ENCODE data around the gene CREB3L1. TPM values are rescaled to one million over a fixed set of nuclear protein-coding genes. Genes with fewer than 3 reads are reported as not detected.

The CREB3L1 gene
- polyA plus RNA-seq, 1 experiment, result 24.2 TPM

GRCh38 chr11:46345881-46346484 lies 68.5 kb downstream of the CREB3L1 start:
- CTCF ChIA-PET, result interaction anchor here (1.1 kb wide), 1 partner anchor 15 kb away, joined by 3 read pairs; no protein-coding TSS in a partner anchor
- POLR2A ChIA-PET, result no interaction called here
- no peak overlapping the region for H3K4me3 ChIP-seq (ENCODE audit: low read depth, low read length)
- H3K27ac ChIP-seq (ENCODE audit: low read depth, low read length), result no peak overlapping the region
- no peak for TF ChIP-seq CTCF (IDR thresholded peaks at IDR 0.05; ENCODE audit: low read depth, low read length)
- H3K9me3 ChIP-seq (ENCODE audit: control insufficient read depth, insufficient read depth, low read length), result no peaks in the 10 kb centered on the region; the same call in 1 of the 2 replicates
- H3K27me3 ChIP-seq (ENCODE audit: control insufficient read depth, insufficient read depth, low read length), result peaks cover 2% of the 10 kb centered on the region
- no peak for DNase-seq (ENCODE audit: low read depth, low spot score)

- Histone ChIP-seq H3K9me3 (ENCODE audit: control insufficient read depth, insufficient read depth, low read length) (no peaks in the 10 kb centered on the region; the same call in 1 of the 2 replicates), H3K4me3 (ENCODE audit: low read depth, low read length) (peak within 1 kb of the TSS; percentile 90), H3K27ac (ENCODE audit: low read depth, low read length) (no peak within 1 kb of the TSS), H3K27me3 (ENCODE audit: control insufficient read depth, insufficient read depth, low read length) (no peaks in the 10 kb centered on the region)
- peak; percentile 49 for TF ChIP-seq CTCF (IDR thresholded peaks at IDR 0.05; ENCODE audit: low read depth, low read length)
- POLR2A ChIA-PET, result interaction anchor here (1.0 kb wide), 1 partner anchor 45 kb away, joined by 3 read pairs; no protein-coding TSS in a partner anchor
- DNase-seq (ENCODE audit: low read depth, low spot score), result no peak
- CTCF ChIA-PET, result interaction anchor here (0.6 to 2.3 kb wide), 5 partner anchors 8 to 32 kb away, joined by 3 to 11 read pairs (median 4); no protein-coding TSS in a partner anchor
Observed at GRCh38 chr11:46346886-46347636, 69.6 kb downstream of the CREB3L1 start, which contains the start of gene DGKZ. TSS of gene DGKZ (plus strand) at chr11:46347463. CDS start at chr11:46347660, 197 bp downstream.

GRCh38 chr11:46347637-46348311 lies 70.3 kb downstream of the CREB3L1 start:
- no peak overlapping the region for H3K27ac ChIP-seq (ENCODE audit: low read depth, low read length)
- POLR2A ChIA-PET, result interaction anchor here (1.0 to 1.1 kb wide), 2 partner anchors 17 to 44 kb away, joined by 3 to 4 read pairs; no protein-coding TSS in a partner anchor
- CTCF ChIA-PET, result interaction anchor here (0.6 to 2.3 kb wide), 4 partner anchors 9 to 33 kb away, joined by 3 to 11 read pairs (median 4); no protein-coding TSS in a partner anchor
- no peak for TF ChIP-seq CTCF (IDR thresholded peaks at IDR 0.05; ENCODE audit: low read depth, low read length)
- H3K9me3 ChIP-seq (ENCODE audit: control insufficient read depth, insufficient read depth, low read length), result no peaks in the 10 kb centered on the region; the same call in 1 of the 2 replicates
- H3K4me3 ChIP-seq (ENCODE audit: low read depth, low read length), result peak overlapping the region; percentile 90
- H3K27me3 ChIP-seq (ENCODE audit: control insufficient read depth, insufficient read depth, low read length), result no peaks in the 10 kb centered on the region
- no peak for DNase-seq (ENCODE audit: low read depth, low spot score)

- no peaks in the 10 kb centered on the region for H3K27me3 ChIP-seq (ENCODE audit: control insufficient read depth, insufficient read depth, low read length)
- ChIA-PET POLR2A (interaction anchor here (1.1 kb wide), 1 partner anchor 18 kb away, joined by 4 read pairs; no protein-coding TSS in a partner anchor), CTCF (interaction anchor here (0.6 to 2.3 kb wide), 6 partner anchors 20 to 111 kb away, joined by 3 to 11 read pairs (median 4); no protein-coding TSS in a partner anchor)
- DNase-seq (ENCODE audit: low read depth, low spot score), result no peak
- H3K27ac ChIP-seq (ENCODE audit: low read depth, low read length), result no peak overlapping the region
- no peaks in the 10 kb centered on the region; the same call in 1 of the 2 replicates for H3K9me3 ChIP-seq (ENCODE audit: control insufficient read depth, insufficient read depth, low read length)
- no peak for TF ChIP-seq CTCF (IDR thresholded peaks at IDR 0.05; ENCODE audit: low read depth, low read length)
- H3K4me3 ChIP-seq (ENCODE audit: low read depth, low read length), result peak overlapping the region; percentile 90
Observed at GRCh38 chr11:46348566-46349401, 71.3 kb downstream of the CREB3L1 start.
